HG02763 (cell line): ENCODE measurements around the gene ERMARD.
"Not testable (repeated sequence)": the region's sequence is repeated elsewhere in the genome, so short reads cannot be mapped to it uniquely, and the experiment has no call there.

Source experiments
- ATAC-seq: cut with Tn5 transposase; IDR thresholded peaks from one replicate; pipeline ENCODE4 v1.9.1; 2021; ENCODE audit warnings: mild to moderate bottlenecking, moderate library complexity; ENCODE audit not compliant: unreplicated experiment

Gene ERMARD

GRCh38 chr6:169738204-169738975 is 13.0 kb upstream of the ERMARD start:
- ATAC-seq, result no peak

GRCh38 chr6:169738976-169739529 is 12.4 kb upstream of the ERMARD start:
- no peak for ATAC-seq

- no peak for ATAC-seq
Measured at GRCh38 chr6:169741344-169741743, 10.1 kb upstream of the ERMARD start.

GRCh38 chr6:169745405-169745804 is 6.0 kb upstream of the ERMARD start:
- no peak for ATAC-seq

- ATAC-seq, result no peak
Measured at GRCh38 chr6:169746556-169746955, 4.9 kb upstream of the ERMARD start.

- ATAC-seq, result no peak
Measured at GRCh38 chr6:169752074-169752623, 727 bp downstream of the ERMARD start.

- ATAC-seq, result no peak
Measured at GRCh38 chr6:169755162-169755561, 3.7 kb downstream of the ERMARD start.

GRCh38 chr6:169763308-169763707 is 11.9 kb downstream of the ERMARD start:
- no peak for ATAC-seq

- no peak for ATAC-seq
Measured at GRCh38 chr6:169763881-169764280, 12.5 kb downstream of the ERMARD start.

GRCh38 chr6:169765789-169766188 is 14.4 kb downstream of the ERMARD start:
- ATAC-seq, result not testable (repeated sequence)

- no peak for ATAC-seq
Measured at GRCh38 chr6:169766232-169766631, 14.8 kb downstream of the ERMARD start.

- no peak for ATAC-seq
Measured at GRCh38 chr6:169766921-169767736, 15.7 kb downstream of the ERMARD start.

GRCh38 chr6:169774347-169774746 is 22.9 kb downstream of the ERMARD start:
- ATAC-seq, result no peak

GRCh38 chr6:169775321-169775720 is 23.9 kb downstream of the ERMARD start:
- ATAC-seq, result no peak

GRCh38 chr6:169776379-169776778 is 25.0 kb downstream of the ERMARD start:
- no peak for ATAC-seq

- ATAC-seq, result no peak
Measured at GRCh38 chr6:169777896-169778295, 26.5 kb downstream of the ERMARD start.

- no peak for ATAC-seq
Measured at GRCh38 chr6:169778646-169779045, 27.2 kb downstream of the ERMARD start.

- ATAC-seq, result no peak
Measured at GRCh38 chr6:169779092-169779815, 27.8 kb downstream of the ERMARD start.

GRCh38 chr6:169779896-169780295 is 28.5 kb downstream of the ERMARD start:
- no peak for ATAC-seq

- ATAC-seq, result no peak
Measured at GRCh38 chr6:169780571-169781091, 29.2 kb downstream of the ERMARD start.

- ATAC-seq, result no peak
Measured at GRCh38 chr6:169782966-169783365, 31.5 kb downstream of the ERMARD start.
